K562 (cell line): ENCODE measurements around the gene RERE. TPM values are rescaled to one million over a fixed set of nuclear protein-coding genes. Genes with fewer than 3 reads are reported as not detected.

Source experiments
- ATAC-seq: fragments of 200-7000 bp; cut with Tn5 transposase; 3 replicates; pipeline ENCODE4 v1.9.1; 2020; ENCODE audit warnings: moderate library complexity
- BruUV-seq: library from RNA; stranded (reverse); fragments of 400-500 nt; replicated peaks from 2 replicates; lab custom pipeline; 2021; lab: Mats Ljungman, UMichigan
- CTCF ChIA-PET: fragments of 300-600 bp; formaldehyde crosslinking; extraction: SDS; loops from one replicate; lab custom pipeline; 2021; ENCODE audit warnings: low intra/inter-chr PET ratio; lab: Yijun Ruan, JAX
- POLR2A ChIA-PET: fragments of 300-600, 350-650 bp; sonication (Branson Sonifier 250); formaldehyde crosslinking; extraction: SDS; loops from one replicate; lab custom pipeline; 2021; ENCODE audit warnings: antibody characterized with exemption, inconsistent platforms; lab: Yijun Ruan, JAX
- DNase-seq, 4 experiments: peaks; one replicate each; pipeline versions ENCODE4 v3.0.0 to v3.0.0-alpha.2; 2011 to 2018; ENCODE audit warnings: low spot score in 3 of 4, mixed read lengths in 3 of 4; ENCODE audit errors: extremely low read depth in 1 of 4
- FAIRE-seq: peaks from 2 replicates; lab custom pipeline; 2011; peaks lifted over from hg19 to GRCh38; lab: Jason Lieb, UNC
- H2AFZ ChIP-seq: 2 replicates; pipeline ENCODE4 v1.6.0; 2011; ENCODE audit warnings: low read depth, low read length, control low read depth, inconsistent platforms
- H3K27ac ChIP-seq: fragments of 200-600 bp; 3 replicates; pipeline ENCODE4 v1.8.0; 2011; ENCODE audit warnings: low read depth, mild to moderate bottlenecking, control low read depth, inconsistent platforms, low read length, moderate library complexity, mixed read lengths; ENCODE audit errors: extremely low read depth
- H3K27me3 ChIP-seq, 2 experiments: fragments of 300-600 bp in 1 of 2; 2 replicates in 1 of 2; 3 replicates in 1 of 2; pipeline versions ENCODE4 v1.6.0 to v1.8.0; 2011; ENCODE audit warnings: inconsistent platforms in 2 of 2, low read length in 2 of 2, mild to moderate bottlenecking in 1 of 2, mixed read lengths in 1 of 2, moderate library complexity in 1 of 2; ENCODE audit not compliant: control insufficient read depth in 2 of 2, insufficient read depth in 2 of 2
- H3K36me3 ChIP-seq: fragments of 300-600 bp; 3 replicates; pipeline ENCODE4 v1.8.0; 2011; ENCODE audit warnings: mild to moderate bottlenecking, low read length, inconsistent platforms; ENCODE audit not compliant: control insufficient read depth, insufficient read depth
- H3K4me1 ChIP-seq, 2 experiments: fragments of 200-600 bp in 1 of 2; replicated peaks in 1 of 2; 2 replicates in 1 of 2; 3 replicates in 1 of 2; pipeline versions ENCODE4 v1.5.1 to v1.8.0; 2011; ENCODE audit warnings: inconsistent platforms in 2 of 2, low read length in 2 of 2, mild to moderate bottlenecking in 1 of 2, mixed read lengths in 1 of 2, moderate library complexity in 1 of 2; ENCODE audit not compliant: control insufficient read depth in 2 of 2, insufficient read depth in 2 of 2
- H3K4me2 ChIP-seq: 2 replicates; pipeline ENCODE4 v1.6.1; 2011; ENCODE audit warnings: low read length, control low read depth, inconsistent platforms, mixed read lengths; ENCODE audit not compliant: insufficient read depth
- H3K4me3 ChIP-seq: fragments of 200-600 bp; sonication (generic), shearing (Covaris generic); 2 replicates; pipeline ENCODE4 v1.5.1; 2016; ENCODE audit warnings: control low read depth, inconsistent platforms
- H3K79me2 ChIP-seq: fragments of 200-600 bp; 3 replicates; pipeline ENCODE4 v1.8.0; 2011; ENCODE audit warnings: low read length, inconsistent platforms; ENCODE audit not compliant: control insufficient read depth, insufficient read depth
- H3K9ac ChIP-seq, 2 experiments: 2 replicates each; pipeline versions ENCODE4 v1.6.0 to v1.6.1; 2011; ENCODE audit warnings: low read depth in 2 of 2, low read length in 2 of 2, control low read depth in 1 of 2, inconsistent platforms in 1 of 2, mild to moderate bottlenecking in 1 of 2, mixed read lengths in 1 of 2; ENCODE audit not compliant: insufficient read depth in 1 of 2
- H3K9me1 ChIP-seq: one replicate; pipeline ENCODE4 v1.6.0; 2011; ENCODE audit warnings: inconsistent platforms, mild to moderate bottlenecking, low read length, moderate library complexity; ENCODE audit not compliant: control insufficient read depth, insufficient read depth
- H3K9me3 ChIP-seq: replicated peaks from 2 replicates; pipeline ENCODE4 v1.5.1; 2011; ENCODE audit warnings: low read depth, low read length, inconsistent platforms; ENCODE audit not compliant: control insufficient read depth, insufficient read depth
- H4K20me1 ChIP-seq: replicated peaks from 2 replicates; pipeline ENCODE4 v1.6.1; 2011; ENCODE audit warnings: low read length, inconsistent platforms, mixed read lengths; ENCODE audit not compliant: control insufficient read depth, insufficient read depth
- CBX2 ChIP-seq: fragments of 200-600 bp; sonication (generic); IDR thresholded peaks from one replicate; pipeline ENCODE4 v1.6.1; 2012; ENCODE audit warnings: mild to moderate bottlenecking, low read length, inconsistent platforms; ENCODE audit not compliant: insufficient read depth, poor library complexity, severe bottlenecking
- ELF1 ChIP-seq: fragments of 200-800 bp; sonication (Bioruptor generic); IDR thresholded peaks from 2 replicates; pipeline ENCODE4 v1.6.1; 2016; ENCODE audit warnings: missing genetic modification characterization, missing compliant biosample characterization
- NFRKB ChIP-seq: fragments of 450-650 bp; IDR thresholded peaks from 2 replicates; pipeline ENCODE4 v1.6.1; 2016; ENCODE audit warnings: low read depth
- SMC3 ChIP-seq: conservative IDR thresholded peaks from 2 replicates; pipeline ENCODE4 v1.6.1; 2011; ENCODE audit warnings: low read depth, low read length, improper control_type of control experiment; ENCODE audit not compliant: insufficient read depth
- WGBS: fragments of 100-300 bp; shearing (Covaris generic); methylation state at CpG from one replicate; pipeline ENCODE4 v1.1.6; 2016; ENCODE audit warnings: low coverage, mixed read lengths; ENCODE audit not compliant: insufficient coverage; ENCODE audit errors: missing lambda C conversion rate; 5-methylcytosine and 5-hydroxymethylcytosine counted together
- in situ Hi-C: fragments of 300-500 bp; cut with MboI; formaldehyde crosslinking; loops from 4 replicates; pipeline ENCODE4 v1.15.0; 2018; ENCODE audit warnings: inconsistent platforms, mixed read lengths
- intact Hi-C: fragments of 100-400 bp; cut with micrococcal nuclease; formaldehyde crosslinking; loops from 2 replicates; pipeline ENCODE4 v1.14.2; 2022
- polyA plus RNA-seq, 8 experiments: library from polyadenylated mRNA; depleted of rRNA in 4 of 8; stranded (reverse) in 5 of 8; unstranded in 3 of 8; fragments of >200 nt; fragmentation: Nextera tagmentation in 2 of 8; fragmentation: Illumina TruSeq in 1 of 8; extraction: Ambion mirVana in 2 of 8; extraction: Trizol in 1 of 8; gene quantifications; 2 replicates each; pipeline versions ENCODE4 v1.2.1 to v1.2.3, GENCODE V29; 2011 to 2014; ENCODE audit warnings: inconsistent platforms in 1 of 8, missing spikeins in 1 of 8
- total RNA-seq, 7 experiments: library from RNA; depleted of rRNA in 6 of 7; stranded (reverse); fragments of >200 nt in 6 of 7; fragmentation: Illumina TruSeq in 2 of 7; extraction: Trizol in 2 of 7; gene quantifications; 2 replicates each; pipeline versions ENCODE4 v1.2.1 to v1.2.3, GENCODE V29; 2011 to 2021; ENCODE audit warnings: low replicate concordance in 1 of 7
- TF ChIP-seq, protein P1 (sequence below): fragments of 250-450 bp; sonication (Bioruptor Pico); IDR thresholded peaks from 2 replicates; pipeline ENCODE4 v1.9.0; 2021; ENCODE audit warnings: mild to moderate bottlenecking, inconsistent platforms
- TF ChIP-seq, protein P2 (sequence below): fragments of 450-650 bp; IDR thresholded peaks from 2 replicates; pipeline ENCODE4 v1.6.1; 2016; ENCODE audit warnings: mild to moderate bottlenecking
- TF ChIP-seq, protein P3 (sequence below), 3 experiments: IDR thresholded peaks in 2 of 3; conservative IDR thresholded peaks in 1 of 3; 2 replicates each; pipeline ENCODE4 v1.5.1; 2011 to 2012; ENCODE audit warnings: low read length in 3 of 3, mild to moderate bottlenecking in 3 of 3, control low read depth in 2 of 3, improper control_type of control experiment in 1 of 3, inconsistent platforms in 1 of 3, low read depth in 1 of 3, mixed read lengths in 1 of 3, moderate library complexity in 1 of 3; ENCODE audit not compliant: insufficient read depth in 2 of 3

RERE gene
- total and polyA plus RNA-seq, 9 of the 15 experiments (the other 6 are each of a cell fraction or from before 2014, with no cell fraction given): 3.0 to 51.5 (median 13.4) TPM

DNA sequence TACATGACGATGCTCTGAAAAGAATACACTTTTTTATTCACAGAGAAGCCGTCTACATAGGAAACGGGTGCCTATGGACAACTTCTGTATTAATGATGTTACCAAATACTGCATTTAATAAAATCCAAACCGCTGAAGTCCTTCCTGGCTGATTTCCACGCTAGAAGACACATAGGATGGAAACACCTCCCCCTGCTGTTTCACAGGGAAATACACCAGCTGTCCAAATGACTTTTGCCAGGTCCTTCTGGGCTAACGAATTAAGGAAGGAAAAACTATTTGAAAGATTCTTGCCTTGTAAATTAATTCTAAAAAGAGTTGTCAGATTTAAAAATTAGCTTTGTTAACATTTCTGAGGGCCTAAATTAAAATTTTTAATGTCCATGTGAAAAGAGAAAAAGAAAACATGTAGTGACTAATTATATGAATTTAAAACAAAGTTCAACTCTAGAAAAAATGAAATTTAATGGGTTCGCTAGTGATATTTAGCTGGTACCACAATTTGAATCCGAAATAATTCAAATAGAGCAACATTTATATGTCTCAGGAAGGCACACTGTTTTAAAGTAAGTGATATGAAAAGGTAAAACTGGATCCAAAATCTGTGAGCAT, 146.0 kb downstream of the RERE start:
- in situ Hi-C loops (loop anchor here (5.0 kb wide), 1 partner anchor 104 kb away; no protein-coding TSS in a partner anchor), intact Hi-C loops (loop anchor here (1.0 kb wide), 1 partner anchor 110 kb away; no protein-coding TSS in a partner anchor)
- Histone ChIP-seq H3K4me1 (peaks cover 0 to 27% of the 10 kb centered on the region in 2 experiments; a peak in 2 of 5 replicates), H3K9ac (no peak overlapping the region), H3K79me2 (peaks cover 73% of the 10 kb centered on the region), H3K4me2 (no peak overlapping the region), H3K4me3 (no peak overlapping the region), H3K9me1 (no peaks in the 10 kb centered on the region), H3K36me3 (no peaks in the 10 kb centered on the region; the same call in 2 of the 3 replicates), H3K27ac (no peak overlapping the region), H3K9me3 (no peaks in the 10 kb centered on the region), H3K27me3 (no peaks in the 10 kb centered on the region), H2AFZ (no peak overlapping the region), H4K20me1 (peaks cover 41% of the 10 kb centered on the region)
- ChIA-PET POLR2A (interaction anchor here (0.6 to 1.5 kb wide), 6 partner anchors 10 to 159 kb away, joined by 3 to 4 read pairs (median 4); no protein-coding TSS in a partner anchor), CTCF (interaction anchor here (0.8 to 3.3 kb wide), 5 partner anchors 110 to 332 kb away, joined by 3 to 31 read pairs (median 3); no protein-coding TSS in a partner anchor)
- WGBS: 18% methylated on average over 8 of the region's 8 CpGs
- ATAC-seq: peak; percentile 86
- peak; percentile 69 to 76 (median 74) for DNase-seq
- BruUV-seq: no TSS peak
- peak; percentile 78 for FAIRE-seq
- TF ChIP-seq, protein P1, sequence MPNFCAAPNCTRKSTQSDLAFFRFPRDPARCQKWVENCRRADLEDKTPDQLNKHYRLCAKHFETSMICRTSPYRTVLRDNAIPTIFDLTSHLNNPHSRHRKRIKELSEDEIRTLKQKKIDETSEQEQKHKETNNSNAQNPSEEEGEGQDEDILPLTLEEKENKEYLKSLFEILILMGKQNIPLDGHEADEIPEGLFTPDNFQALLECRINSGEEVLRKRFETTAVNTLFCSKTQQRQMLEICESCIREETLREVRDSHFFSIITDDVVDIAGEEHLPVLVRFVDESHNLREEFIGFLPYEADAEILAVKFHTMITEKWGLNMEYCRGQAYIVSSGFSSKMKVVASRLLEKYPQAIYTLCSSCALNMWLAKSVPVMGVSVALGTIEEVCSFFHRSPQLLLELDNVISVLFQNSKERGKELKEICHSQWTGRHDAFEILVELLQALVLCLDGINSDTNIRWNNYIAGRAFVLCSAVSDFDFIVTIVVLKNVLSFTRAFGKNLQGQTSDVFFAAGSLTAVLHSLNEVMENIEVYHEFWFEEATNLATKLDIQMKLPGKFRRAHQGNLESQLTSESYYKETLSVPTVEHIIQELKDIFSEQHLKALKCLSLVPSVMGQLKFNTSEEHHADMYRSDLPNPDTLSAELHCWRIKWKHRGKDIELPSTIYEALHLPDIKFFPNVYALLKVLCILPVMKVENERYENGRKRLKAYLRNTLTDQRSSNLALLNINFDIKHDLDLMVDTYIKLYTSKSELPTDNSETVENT: no peak
- no peak for TF ChIP-seq NFRKB
- peak; percentile 77 for TF ChIP-seq SMC3
- TF ChIP-seq, protein P2, sequence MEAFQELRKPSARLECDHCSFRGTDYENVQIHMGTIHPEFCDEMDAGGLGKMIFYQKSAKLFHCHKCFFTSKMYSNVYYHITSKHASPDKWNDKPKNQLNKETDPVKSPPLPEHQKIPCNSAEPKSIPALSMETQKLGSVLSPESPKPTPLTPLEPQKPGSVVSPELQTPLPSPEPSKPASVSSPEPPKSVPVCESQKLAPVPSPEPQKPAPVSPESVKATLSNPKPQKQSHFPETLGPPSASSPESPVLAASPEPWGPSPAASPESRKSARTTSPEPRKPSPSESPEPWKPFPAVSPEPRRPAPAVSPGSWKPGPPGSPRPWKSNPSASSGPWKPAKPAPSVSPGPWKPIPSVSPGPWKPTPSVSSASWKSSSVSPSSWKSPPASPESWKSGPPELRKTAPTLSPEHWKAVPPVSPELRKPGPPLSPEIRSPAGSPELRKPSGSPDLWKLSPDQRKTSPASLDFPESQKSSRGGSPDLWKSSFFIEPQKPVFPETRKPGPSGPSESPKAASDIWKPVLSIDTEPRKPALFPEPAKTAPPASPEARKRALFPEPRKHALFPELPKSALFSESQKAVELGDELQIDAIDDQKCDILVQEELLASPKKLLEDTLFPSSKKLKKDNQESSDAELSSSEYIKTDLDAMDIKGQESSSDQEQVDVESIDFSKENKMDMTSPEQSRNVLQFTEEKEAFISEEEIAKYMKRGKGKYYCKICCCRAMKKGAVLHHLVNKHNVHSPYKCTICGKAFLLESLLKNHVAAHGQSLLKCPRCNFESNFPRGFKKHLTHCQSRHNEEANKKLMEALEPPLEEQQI: 0 out of 2 replicates have a peak, but pooled peaks have one; percentile 16
- TF ChIP-seq, protein P3, sequence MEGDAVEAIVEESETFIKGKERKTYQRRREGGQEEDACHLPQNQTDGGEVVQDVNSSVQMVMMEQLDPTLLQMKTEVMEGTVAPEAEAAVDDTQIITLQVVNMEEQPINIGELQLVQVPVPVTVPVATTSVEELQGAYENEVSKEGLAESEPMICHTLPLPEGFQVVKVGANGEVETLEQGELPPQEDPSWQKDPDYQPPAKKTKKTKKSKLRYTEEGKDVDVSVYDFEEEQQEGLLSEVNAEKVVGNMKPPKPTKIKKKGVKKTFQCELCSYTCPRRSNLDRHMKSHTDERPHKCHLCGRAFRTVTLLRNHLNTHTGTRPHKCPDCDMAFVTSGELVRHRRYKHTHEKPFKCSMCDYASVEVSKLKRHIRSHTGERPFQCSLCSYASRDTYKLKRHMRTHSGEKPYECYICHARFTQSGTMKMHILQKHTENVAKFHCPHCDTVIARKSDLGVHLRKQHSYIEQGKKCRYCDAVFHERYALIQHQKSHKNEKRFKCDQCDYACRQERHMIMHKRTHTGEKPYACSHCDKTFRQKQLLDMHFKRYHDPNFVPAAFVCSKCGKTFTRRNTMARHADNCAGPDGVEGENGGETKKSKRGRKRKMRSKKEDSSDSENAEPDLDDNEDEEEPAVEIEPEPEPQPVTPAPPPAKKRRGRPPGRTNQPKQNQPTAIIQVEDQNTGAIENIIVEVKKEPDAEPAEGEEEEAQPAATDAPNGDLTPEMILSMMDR (IDR thresholded peaks at IDR 0.05 in 2 of 3, conservative IDR thresholded peaks at IDR 0.05 in 1 of 3; ENCODE audit: insufficient read depth in 2 of 3, low read depth in 1 of 3, low read length in 3 of 3): peak; percentile 81 to 93 (median 89)
- no peak for TF ChIP-seq CBX2
- peak; percentile 30; the same call in 1 of the 2 replicates for TF ChIP-seq ELF1 (tag)
